GM12874 (cell line): ENCODE results near the gene PLA2G6.

Source experiments
- TF ChIP-seq, protein P1 (sequence below): IDR thresholded peaks from 2 replicates; pipeline ENCODE4 v1.5.1; 2011; ENCODE audit warnings: low read depth, mild to moderate bottlenecking, control low read depth, low read length, moderate library complexity; ENCODE audit not compliant: insufficient read depth

The PLA2G6 gene

DNA sequence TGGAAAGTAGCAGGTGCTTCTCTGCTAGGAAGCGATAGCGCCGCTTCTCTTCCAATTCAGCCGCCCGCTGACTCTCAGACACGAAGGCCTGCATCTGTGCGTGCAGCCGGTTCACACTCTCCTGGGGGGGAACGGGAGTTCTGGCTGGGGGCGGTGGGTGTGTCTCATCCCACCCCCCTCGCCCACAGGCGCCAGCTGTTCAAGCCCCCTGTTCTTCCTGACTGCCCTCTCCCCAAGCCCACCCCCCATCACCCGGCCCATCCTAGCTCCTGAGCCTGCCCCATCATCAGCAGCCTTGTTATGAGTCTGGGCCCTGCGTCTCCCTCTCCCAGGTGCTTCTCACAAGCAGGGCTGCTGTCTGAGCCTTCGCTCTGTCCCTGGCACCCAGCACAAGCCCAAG is 84.6 kb downstream of the PLA2G6 start:
- TF ChIP-seq, protein P1, sequence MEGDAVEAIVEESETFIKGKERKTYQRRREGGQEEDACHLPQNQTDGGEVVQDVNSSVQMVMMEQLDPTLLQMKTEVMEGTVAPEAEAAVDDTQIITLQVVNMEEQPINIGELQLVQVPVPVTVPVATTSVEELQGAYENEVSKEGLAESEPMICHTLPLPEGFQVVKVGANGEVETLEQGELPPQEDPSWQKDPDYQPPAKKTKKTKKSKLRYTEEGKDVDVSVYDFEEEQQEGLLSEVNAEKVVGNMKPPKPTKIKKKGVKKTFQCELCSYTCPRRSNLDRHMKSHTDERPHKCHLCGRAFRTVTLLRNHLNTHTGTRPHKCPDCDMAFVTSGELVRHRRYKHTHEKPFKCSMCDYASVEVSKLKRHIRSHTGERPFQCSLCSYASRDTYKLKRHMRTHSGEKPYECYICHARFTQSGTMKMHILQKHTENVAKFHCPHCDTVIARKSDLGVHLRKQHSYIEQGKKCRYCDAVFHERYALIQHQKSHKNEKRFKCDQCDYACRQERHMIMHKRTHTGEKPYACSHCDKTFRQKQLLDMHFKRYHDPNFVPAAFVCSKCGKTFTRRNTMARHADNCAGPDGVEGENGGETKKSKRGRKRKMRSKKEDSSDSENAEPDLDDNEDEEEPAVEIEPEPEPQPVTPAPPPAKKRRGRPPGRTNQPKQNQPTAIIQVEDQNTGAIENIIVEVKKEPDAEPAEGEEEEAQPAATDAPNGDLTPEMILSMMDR: no peak

DNA sequence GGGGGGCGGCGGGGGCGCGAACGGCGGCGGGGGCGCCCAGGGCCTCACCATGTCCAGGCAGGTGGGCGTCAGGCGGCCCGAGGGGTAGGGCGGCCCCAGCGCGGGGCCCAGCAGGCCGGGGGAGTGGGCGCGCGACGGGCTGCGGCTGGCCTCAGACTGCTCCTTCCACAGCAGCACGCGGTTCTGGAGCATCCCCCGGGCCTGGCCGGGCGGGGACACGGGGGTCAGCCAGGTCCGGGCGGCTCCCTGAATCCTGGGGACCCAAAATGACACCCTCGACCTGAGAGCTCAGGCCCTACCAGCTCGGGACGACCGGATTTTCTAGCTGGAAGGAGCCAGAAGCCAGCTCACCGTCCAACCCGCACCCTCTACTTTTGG is 92.2 kb downstream of the PLA2G6 start:
- TF ChIP-seq, protein P1: no peak

DNA sequence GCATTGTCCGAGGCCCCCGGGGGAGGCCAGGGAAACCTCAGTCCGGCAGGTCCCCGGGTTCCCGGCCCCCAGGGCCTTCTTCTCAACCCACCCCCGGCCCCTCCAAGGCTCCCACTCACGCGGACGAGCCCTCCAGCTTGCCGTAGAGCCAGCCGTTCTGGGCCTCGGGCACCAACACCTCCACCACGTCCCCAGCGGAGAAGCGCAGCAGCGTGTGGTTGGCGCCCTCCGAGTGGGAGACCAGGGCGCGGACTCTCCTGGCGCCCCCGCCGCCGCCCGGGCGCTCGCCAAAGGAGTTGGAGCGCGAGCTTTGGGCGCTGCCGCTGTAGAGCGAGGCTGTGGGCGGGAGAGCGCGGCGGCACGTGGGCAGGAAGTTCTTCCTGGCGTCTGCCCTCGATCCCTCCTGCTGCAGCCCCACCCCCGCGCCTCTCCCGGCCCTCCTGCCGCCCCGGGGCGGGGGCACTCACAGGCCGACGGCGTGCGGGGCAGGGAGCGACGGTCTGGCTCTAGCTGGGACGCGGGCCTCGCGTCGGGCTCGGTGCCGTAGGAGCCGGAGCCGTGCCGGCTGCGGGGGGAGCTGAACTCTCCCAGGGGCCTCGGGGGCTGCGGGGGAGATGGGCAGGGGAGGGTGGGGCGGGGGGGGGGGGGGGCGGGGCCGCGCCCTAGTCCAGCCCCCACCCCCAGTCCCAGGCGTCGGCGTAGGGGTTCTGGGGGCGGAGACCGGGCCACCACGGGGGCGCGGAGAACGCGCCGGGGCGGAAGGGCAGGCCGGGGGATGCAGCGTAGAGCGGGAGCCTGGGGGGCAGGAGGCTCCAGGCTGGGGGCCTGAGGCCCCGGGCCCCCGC is 92.8 kb downstream of the PLA2G6 start:
- TF ChIP-seq, protein P1: no peak

DNA sequence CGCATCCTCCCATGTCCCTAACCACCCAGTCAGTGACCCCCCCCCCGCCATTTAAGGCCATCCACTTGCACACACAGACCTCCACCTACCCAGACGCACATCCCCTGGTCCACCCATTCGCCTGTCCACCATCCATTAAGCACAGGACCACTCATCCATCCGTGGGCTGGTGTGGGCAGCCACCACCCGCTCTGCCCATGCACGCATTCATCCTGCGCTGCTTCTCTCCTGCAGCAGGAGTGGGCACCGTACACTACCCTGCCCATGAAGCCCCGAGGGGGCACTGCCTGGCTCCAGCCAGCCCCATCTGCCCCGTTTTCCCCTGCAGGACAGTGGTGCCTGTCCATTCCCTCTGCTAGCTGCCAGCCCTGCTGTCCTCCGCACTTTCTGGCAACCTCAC is 93.8 kb downstream of the PLA2G6 start:
- TF ChIP-seq, protein P1: no peak

DNA sequence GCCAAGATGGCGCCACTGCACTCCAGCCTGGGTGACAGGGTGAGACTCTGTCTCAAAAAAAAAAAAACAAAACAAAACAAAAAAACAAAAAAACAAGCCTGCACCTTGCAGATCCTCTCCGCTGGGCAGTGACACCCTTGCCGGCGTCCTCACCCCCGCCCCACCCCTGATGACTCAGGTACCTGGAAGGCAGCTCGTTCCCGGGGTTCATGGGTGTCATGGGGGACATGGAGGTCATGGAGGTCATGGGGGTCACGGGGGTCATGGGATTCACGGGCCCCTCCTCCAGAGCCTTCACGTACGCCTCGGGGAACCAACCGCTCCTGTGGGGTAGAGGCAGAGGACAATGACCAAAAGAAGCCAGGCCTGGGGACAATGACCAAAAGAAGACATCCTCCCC is 94.7 kb downstream of the PLA2G6 start:
- TF ChIP-seq, protein P1: no peak

DNA sequence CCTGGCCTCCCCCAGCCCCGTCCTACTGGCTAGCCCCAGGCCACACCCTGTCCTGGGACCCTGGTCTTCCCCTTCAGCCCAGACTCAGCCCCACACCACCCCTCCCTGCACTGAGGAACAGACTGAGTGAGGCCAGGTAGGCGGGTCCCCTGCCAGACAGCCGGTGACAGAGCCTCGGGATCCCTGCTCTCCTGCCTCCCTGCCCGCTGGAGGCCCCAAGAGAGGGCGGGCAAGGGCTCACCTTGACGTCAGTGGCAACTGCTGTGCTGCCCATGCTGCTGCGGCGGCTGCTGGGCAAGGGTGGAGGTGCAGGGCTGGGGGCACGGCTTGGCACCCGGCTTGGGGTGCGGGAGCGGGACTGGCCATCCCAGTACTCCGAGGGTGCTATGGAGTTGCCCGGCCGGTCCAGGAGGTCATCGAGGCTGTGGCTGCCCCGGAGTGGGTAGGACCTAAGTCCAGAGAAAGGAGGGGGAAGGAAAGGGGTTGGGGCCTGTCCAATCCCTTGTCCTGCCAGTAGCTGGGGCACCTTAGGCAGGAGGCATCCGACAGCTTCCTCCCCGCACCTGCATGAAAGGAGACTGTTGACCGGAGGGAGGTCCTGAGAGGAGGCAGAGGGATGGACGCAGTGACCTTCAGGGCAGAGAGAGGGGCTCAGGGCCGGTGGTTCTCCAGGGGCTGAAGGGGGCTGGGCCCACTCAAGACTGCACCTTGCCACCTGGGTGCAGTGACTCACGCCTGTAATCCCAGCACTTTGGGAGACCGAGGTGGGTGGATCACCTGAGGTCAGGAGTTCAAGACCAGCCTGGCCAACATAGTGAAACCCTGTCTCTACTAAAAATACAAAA is 95.4 kb downstream of the PLA2G6 start:
- TF ChIP-seq, protein P1: no peak

DNA sequence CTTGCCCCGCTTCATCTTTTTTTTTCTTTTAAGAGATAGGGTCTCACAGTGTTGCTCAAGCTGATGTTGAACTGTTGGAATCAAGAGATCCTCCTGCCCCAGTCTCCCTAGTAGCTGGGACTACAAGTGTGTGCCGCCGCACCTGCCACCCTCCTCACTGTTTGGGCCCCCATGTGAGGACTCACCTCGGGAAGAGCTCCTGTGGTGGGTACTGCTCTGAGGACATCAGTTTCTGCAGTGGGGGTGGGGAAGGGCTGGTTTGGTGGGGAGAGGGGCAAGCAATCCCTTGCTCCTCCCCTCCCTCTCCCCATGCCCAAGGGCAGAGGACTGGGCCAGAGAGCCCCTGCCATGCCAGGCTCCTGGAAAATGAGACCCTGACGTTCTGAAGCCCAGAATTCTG is 96.1 kb downstream of the PLA2G6 start:
- TF ChIP-seq, protein P1: no peak
